ENCODE data around the gene ADAMTS2.

ADAMTS2 gene

GRCh38 chr5:179187229-179187678 lies 158.0 kb downstream of the ADAMTS2 start:
- DNase-seq: no peak

DNA sequence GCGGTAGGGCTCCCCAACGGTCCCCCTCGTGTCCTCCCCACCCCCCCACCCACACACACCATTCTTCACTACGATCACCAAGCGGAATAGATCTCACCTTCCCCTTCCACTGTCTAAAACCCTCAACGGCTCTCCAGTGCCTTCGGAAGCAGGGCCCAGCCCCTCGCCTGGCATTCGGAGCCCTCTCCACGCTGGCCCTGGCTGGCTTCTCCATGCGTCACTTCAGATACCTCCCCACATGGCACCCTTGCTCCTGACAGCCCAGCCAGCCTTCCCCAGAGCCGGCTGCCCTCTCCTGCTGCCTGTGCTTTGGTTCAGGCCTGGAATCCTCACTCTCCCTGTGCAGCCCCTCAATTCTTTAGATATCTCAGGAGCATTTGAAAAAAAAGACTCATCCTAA lies 158.5 kb downstream of the ADAMTS2 start:
- no peak for DNase-seq

GRCh38 chr5:179185941-179186411 lies 159.3 kb downstream of the ADAMTS2 start:
- no peak for DNase-seq

DNA sequence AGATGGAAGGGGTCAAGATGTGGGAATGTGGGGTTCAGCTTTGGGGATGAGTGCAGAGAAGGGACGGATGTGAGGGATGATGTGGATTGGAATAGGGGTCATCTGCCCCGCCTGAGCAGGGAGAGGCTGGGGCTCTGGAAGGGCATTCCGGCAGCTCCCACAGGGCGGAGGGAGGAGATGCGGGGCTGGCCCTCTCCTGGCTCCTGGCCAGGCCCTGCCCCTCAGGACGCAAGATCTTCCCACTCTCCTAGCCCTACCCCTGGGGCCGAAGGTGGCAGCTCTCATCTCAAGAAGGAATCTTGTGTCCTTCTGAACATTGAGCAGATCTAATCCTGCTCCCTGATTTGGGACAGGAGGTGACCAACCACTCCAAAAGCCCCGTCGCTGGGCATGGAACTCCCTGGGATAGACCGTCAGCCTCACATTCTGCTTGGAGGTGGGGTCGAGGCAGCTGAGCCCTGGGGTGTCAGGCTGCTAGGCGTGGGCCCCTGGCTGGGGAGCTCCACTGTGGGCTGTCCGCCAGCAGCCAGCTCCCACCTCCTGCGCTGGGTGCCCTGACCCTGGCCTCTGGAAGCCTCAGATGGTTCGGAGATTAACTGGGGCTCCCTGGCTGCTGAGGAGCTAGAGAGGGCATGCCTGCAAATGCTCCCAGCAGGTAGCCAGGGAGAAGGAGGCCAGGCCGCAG lies 159.9 kb downstream of the ADAMTS2 start:
- no peak for DNase-seq

DNA sequence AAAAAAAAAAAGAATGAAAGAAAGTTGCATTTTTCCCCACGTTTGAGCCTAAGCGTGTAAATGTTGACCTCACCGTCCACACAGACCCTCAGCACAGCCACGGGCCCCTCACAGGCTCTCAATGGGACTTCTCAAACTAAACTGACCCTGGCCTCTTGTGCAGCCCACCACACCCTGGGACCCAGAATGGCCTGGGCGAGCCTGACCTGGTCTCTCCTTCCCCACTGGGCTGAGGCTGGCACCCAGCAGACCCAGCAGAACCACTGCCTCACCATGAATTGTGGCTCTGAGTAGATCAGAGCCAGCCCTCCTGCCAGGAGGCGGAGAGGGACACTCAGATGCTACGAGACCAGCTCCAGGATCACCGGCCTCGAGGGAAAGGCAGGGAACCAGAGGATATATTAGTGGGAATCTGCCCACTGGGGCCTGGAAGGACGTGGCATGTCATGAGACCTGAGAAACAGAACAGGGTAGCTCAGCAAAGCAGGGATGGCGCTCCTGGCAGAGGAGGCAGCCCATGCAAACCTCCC lies 160.7 kb downstream of the ADAMTS2 start:
- no peak for DNase-seq

- DNase-seq: no peak
These were observed 161.8 kb downstream of the ADAMTS2 start for GRCh38 chr5:179183481-179183880.

DNA sequence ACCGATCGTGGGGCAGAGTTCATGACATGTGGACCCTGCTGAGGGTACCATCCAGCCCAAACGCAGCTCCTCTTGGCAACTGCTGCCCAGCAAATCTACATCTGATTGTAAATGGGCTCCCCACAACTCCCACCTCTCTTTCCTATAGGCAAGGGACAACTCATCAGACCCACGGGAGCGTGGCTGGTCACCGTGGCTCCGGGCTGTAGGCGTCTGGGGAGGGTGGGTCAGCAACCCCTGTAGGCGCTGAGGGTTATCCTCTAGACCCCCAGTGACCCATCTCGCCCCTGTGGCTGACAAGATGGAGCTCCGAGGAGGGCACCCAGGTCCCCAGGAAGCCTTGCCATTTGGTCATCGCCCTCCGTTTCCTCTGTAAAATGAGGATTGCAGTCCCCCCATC lies 162.7 kb downstream of the ADAMTS2 start:
- no peak for DNase-seq

DNA sequence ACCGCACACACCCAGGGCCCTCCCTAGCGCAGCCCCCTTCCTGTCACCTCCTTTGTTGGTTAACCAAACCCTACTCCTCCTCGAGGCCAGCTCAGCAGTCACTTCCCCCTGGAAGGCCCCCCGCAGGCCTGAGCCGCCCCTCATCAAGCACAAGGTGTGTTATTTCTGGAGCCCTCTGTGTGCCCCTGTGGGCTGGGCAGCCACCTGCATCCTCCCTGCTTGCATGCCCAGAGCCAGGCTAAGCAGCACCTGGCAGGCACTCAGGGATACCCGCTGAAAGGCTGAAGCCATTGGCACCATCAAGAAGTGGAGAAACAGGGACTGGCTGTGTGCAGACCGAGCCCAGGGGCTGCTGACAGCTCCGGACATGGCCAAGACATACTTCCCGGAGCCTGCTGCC lies 163.3 kb downstream of the ADAMTS2 start:
- DNase-seq: no peak

GRCh38 chr5:179180921-179181645 lies 164.2 kb downstream of the ADAMTS2 start:
- no peak for DNase-seq

DNA sequence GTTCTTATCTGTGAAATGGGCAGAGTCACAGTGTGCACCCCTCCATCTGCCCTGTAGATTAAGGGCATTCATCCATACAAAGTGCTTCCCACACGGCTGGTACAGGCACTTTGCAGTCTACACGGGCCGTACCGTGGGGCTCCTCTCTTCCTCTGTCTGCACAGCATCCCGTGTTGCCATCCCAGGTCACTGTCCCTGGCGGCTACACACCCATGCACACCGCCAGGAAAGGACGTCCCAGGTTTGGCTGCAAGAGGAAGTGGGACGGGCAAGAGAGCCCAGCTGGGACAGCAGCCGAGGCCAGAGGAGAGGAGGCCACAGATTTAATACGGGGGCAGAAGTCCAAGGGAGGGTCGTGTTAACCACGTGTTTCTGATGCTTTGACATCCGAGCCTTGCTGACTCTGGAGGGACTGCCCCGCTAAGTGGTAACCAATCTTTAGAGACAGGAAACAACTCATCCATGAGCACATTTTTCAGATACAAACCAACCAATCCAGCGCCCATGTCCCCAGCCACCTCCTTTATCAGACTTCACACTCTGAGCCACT lies 165.1 kb downstream of the ADAMTS2 start:
- no peak for DNase-seq

GRCh38 chr5:179177711-179178575 lies 167.3 kb downstream of the ADAMTS2 start:
- no peak for DNase-seq

DNA sequence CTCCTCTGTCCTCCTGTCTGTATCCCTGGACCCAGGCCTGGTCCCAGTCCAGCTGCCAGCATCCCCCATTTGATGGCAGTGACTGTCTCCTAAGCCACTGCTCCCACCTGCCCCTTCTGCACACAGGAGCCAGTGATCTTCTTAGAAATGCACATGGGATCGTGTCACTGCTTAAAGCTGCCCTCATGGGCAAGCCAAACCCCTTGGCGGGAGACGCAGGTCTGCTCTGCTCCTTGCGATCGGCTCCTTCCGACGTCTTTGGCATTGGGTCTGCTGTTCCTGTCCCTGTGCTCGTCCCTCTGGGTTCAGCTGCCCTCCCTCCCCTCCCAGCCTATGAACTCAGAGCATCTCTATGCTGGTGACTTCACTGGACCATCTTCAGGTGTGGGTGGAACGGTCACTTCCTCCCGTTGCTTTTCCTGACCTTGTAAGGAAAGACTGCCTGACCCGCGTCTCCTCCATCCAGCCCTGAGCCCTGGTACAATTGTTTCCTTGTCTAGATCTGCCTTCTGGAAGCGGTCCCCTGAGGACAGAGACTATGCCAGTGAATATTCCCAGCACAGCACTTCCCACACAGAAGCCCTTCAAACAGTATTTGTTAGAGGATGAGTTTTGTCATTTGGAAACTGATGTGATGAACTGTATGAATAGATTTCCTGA lies 168.6 kb downstream of the ADAMTS2 start:
- no peak for DNase-seq

DNA sequence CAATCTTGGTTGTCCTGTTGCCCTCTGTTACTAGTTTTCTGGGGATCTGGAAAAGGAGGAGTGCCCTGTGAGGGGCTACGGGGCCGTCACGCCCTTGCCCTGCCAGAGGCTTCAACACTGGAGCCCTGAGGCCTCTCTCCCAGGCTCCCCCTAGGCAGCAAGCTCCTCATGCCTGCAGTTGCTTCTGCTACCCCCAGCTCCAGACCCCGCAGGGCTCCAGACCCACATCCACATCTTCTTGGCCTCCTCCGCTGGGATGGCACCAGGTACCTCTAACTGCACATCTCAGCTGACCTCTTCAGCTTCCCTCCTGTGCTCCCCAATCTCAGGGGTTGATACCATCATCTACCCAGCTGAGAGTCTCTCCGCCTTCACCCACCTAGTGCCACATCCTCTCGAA lies 169.1 kb downstream of the ADAMTS2 start:
- no peak for DNase-seq

- DNase-seq: no peak
These were observed 173.2 kb downstream of the ADAMTS2 start for GRCh38 chr5:179171816-179172745.

DNA sequence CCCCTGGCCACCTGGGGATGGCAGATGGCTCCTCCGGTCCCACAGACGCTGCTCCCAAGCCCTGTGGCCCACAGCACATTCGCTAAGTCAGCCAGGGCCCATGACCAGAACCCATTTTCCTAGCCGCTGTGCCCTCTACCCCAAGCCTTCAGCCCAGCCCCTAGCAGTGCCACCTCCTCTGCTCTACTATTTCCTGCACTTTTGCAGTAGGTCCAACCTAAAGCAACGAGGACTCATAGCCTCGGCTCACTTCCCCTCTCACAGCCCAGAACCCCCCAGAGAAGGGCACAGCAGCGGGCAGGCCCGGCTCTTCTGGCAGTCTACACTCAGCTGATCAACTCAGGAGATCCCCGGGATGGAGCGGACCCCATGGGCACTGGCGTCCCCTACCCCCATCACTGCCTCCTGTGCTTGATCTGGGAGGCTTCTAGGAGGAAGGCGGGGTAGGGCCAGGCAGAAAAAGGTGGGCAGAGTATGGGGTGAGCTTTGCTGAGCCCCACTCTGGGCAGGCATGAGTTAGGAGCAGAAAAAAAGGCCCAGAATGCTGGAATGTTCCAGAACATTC lies 173.9 kb downstream of the ADAMTS2 start:
- no peak for DNase-seq

DNA sequence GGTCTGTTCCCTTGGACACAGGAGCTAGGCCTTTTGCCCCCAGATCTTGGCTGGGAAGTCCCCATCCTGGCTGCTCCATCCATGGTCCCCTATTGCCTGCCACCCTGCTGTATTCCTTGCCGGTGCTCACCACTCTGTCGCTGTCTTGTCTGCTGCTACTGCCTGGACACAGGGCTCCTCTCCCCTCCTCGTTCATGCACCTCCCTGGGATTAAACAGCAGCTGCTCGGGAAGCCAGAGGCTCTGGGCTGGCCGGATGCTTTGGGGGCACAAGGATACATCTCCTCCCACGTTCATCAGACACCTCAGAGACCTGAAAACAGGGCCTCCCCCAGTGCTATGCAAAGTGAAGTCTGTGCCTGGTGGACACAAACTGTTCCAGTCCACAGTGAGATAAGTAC lies 174.7 kb downstream of the ADAMTS2 start:
- no peak for DNase-seq

DNA sequence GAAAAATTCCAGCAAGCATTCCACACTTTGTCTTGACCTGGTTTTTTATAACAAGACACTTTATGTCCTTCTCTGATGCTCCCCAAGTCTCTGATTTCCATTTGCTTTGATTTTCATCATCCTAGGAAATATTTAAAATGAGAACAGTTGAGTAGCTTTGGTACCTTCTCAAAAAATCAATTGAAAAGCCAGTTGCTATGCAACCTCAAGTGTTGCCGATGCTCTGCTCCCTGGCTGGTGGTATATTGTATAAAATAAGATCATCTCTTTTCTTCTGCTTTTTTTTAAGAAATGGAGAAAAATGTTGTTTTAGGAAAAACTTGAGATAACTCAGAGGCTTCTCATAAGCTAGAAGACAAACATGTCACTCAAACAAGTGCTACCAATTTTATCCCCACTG lies 175.4 kb downstream of the ADAMTS2 start:
- no peak for DNase-seq

GRCh38 chr5:179168664-179169063 lies 176.6 kb downstream of the ADAMTS2 start:
- DNase-seq: no peak

- no peak for DNase-seq
These were observed 177.3 kb downstream of the ADAMTS2 start for GRCh38 chr5:179167871-179168451.

Measured in inflammatory macrophage treated with lipopolysaccharide for 1 hour (primary cell).